ENCODE measurements around the gene FAAP20.

FAAP20 gene

GRCh38 chr1:2229911-2230731, 35.5 kb upstream of the FAAP20 start:
- no peak for DNase-seq (ENCODE audit: low spot score)

DNA sequence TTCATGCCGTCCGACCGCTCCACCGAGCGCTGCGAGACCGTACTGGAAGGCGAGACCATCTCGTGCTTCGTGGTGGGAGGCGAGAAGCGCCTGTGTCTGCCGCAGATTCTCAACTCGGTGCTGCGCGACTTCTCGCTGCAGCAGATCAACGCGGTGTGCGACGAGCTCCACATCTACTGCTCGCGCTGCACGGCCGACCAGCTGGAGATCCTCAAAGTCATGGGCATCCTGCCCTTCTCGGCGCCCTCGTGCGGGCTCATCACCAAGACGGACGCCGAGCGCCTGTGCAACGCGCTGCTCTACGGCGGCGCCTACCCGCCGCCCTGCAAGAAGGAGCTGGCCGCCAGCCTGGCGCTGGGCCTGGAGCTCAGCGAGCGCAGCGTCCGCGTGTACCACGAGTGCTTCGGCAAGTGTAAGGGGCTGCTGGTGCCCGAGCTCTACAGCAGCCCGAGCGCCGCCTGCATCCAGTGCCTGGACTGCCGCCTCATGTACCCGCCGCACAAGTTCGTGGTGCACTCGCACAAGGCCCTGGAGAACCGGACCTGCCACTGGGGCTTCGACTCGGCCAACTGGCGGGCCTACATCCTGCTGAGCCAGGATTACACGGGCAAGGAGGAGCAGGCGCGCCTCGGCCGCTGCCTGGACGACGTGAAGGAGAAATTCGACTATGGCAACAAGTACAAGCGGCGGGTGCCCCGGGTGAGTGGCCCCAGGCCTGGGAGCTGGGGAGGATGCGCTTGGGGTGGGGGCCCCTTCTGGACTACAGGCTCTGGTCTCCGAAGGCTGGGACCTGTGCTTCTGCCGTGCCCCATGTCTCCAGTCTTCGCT, 34.7 kb upstream of the FAAP20 start:
- DNase-seq (ENCODE audit: low spot score): peak; percentile 68

DNA sequence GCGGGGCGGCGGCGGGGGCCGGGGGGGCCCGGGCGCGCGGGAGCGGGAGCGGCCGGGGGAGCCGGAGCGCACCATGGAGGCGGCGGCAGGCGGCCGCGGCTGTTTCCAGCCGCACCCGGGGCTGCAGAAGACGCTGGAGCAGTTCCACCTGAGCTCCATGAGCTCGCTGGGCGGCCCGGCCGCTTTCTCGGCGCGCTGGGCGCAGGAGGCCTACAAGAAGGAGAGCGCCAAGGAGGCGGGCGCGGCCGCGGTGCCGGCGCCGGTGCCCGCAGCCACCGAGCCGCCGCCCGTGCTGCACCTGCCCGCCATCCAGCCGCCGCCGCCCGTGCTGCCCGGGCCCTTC, 34.1 kb upstream of the FAAP20 start:
- no peak for DNase-seq (ENCODE audit: low spot score)

GRCh38 chr1:2228157-2228594, 33.6 kb upstream of the FAAP20 start, which contains the start of gene SKI:
SKI (plus strand) TSS chr1:2228319; CDS start chr1:2228767, 448 bp downstream.
- DNase-seq (ENCODE audit: low spot score): no peak

DNA sequence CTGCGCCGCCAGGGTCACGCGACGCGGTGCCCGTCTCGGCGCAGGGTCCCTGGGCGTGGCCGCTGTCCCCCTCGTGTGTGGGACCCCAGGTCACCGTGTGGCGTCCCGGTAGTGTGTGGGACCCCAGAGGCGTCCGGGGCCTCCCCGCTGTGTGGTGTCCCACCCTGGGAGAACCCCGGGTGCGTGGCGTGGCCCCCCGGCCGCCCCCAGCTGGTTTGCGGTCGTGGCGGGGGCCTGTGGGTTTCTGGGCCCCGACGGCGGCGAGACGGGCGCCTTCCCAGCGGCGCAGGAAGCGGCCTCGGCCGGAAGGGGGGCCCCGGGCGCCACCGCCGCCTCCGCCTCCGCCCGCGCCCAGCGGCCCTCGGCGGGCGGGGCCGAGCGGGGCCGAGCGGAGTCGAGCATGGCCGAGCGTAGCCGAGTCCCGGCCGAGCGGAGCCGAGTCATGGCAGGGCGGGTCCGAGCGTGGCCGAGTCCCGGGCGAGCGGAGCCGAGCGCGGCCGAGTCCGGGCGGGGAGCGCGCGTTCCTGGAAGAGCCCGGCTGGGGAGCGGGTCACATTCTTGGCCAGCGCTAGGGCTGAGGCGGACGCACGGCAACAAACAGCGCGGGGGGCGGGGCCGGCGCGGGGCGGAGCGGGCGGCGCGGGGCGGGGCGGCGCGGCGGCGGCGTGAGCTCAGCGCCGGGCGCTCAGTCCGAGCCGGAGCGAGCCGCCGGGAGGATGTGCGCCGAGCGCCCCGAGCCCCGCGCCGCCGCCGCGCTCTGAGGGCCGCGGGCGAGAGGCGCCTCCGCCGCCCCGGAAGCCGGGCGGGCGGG, 33.0 kb upstream of the FAAP20 start:
- DNase-seq (ENCODE audit: low spot score): peak; percentile 90

GRCh38 chr1:2226525-2227345, 32.2 kb upstream of the FAAP20 start:
- DNase-seq (ENCODE audit: low spot score): no peak

GRCh38 chr1:2224631-2225428, 30.3 kb upstream of the FAAP20 start:
- no peak for DNase-seq (ENCODE audit: low spot score)

DNA sequence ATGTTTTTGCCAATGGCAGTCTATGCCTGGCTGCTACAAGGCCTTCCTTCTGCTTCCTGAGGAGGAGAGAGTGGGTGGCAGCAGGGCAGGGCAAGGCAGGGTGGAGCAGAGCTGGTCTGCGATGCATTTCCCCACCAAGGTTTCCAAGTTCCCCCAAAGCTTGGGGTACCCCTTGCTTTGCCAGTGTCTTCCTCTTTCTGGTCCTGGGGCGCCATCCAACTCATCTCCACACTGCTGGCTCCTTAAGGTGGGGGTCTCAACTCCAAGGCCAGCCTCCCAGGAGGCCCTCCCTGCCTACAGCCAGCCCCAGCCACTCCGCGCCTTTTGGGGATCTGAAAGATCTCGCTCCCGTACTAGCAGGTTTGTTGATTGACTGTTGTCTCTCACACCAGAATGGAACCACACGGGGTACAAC, 29.6 kb upstream of the FAAP20 start:
- no peak for DNase-seq (ENCODE audit: low spot score)

DNA sequence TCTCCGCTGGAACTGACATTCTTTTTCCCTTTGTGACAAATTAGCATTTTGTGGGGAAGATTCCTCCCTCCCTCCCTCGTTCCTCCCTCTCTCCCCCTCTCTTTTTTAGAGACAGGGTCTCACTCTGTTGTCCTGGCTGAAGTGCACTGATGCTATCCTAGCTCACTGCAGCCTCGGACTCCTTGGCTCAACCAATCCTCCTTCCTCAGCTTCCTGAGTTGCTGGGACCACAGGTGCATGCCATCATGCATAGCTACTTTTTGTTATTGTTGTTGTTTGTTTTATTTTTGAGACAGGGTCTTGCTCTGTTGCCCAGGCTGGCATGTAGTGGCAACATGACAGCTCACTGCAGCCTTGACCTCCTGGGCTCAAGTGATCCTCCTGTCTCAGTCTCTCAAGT, 26.7 kb upstream of the FAAP20 start:
- DNase-seq (ENCODE audit: low spot score): no peak

DNA sequence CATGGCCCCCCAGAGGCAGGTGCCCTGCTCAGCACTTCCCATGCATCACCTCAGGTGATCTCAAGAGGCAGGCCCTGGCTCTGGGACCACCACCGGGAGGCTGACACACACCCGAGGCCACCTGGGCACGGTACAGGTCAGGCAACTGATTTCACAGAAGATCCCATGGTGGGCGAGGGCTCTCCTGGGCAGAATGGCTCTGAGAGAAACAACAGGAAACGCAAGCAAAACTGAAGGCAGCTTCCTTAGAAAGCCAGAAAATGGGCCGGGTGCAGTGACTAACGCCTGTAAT, 22.1 kb upstream of the FAAP20 start:
- no peak for DNase-seq (ENCODE audit: low spot score)

DNA sequence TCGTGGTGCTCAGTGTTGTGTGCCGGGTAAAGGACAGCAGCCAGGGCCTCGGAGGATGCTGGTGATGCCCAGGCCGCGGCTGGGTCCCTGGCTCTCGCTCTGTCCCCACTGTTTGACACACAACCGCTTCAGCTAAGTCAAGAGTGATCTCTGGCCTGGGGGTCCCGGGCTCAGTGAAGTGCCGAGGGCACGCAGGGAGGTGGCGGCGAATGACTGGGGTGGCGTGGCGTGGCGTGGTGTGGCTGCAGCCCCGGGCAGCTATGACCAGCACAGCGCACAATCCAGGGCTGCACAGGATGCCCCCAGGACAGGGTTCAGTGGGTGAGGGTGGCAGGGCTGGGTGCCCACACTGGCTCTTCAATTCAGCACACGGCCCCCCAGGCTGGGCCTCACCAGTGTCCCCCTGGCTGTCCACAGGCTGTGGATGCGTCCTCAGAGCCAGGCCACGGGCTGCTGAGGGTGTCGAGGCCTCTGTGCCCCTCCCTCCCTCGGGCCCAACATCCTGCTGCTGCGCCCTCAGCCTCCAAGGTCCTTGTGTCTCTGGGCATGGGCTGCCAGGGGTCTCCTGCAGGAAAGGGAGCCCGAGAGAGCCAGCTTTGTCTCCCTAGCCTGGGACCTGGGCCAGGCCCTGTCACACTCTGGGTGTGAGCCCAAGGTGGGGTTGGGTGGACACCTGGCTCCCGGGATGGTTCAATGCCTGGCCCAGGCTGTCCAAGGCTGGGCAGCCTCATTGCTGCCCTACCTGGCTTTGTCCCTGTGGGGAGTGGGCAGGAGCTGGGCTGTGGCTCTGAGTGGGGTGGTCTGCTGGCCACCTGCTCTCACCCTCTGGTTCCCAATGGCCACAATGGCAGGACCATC, 21.6 kb upstream of the FAAP20 start:
- DNase-seq (ENCODE audit: low spot score): no peak

DNA sequence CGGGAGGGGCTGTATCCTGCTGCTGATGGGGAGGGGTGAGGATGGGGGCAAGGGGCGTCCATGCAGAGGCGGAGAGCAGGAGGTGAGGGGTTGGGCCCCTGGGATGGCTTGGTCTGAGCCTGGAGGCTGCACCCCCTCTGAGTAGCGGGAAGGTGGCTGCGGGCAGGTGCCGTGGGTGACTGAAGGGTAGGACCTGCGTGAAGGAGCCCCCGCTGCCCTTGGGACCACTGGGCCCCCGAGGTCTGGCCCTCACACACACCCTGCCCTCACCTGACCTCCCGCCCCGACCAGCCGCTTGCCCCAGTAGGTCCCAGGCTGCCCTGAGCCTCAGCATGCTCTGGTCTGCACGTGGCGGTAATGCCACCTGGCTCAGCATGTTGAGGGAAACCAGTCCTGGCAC, 20.8 kb upstream of the FAAP20 start:
- no peak for DNase-seq (ENCODE audit: low spot score)

DNA sequence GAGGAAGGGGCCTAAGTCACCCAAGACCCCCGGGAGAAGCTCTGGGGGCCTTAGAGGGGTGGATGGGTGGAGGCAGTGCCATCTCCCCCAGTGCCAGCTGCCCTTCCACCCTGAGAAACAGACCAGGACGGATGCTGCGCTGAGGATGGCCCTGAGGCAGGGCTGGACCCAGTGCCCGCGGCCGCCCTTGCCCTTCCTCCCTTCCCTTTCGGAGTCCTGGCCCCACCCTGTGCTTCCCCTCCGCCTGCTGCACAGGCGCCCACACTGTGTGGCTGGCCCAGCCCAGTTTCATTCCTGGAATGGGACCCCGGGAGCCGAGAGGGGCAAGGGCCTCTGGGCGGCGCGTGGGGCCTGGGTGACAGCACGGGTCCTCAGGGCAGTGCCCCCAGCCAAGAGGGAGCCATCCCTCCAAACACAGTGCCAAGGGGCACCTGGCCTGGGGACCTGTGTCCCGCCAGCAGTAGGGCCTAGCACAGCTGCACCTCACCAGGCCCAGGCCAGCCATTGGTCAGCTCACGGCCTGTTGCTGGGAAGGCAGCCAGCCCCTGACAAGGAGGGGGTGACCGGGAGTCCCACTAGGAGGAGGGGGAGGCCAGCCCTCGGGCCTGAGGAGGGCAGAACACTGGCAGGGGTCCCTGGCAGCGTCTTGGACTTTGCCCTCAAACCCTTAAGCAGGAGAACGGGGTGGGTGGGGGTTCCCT, 20.1 kb upstream of the FAAP20 start:
- DNase-seq (ENCODE audit: low spot score): no peak

- DNase-seq (ENCODE audit: low spot score): no peak
Measured at GRCh38 chr1:2213576-2214505, 19.3 kb upstream of the FAAP20 start.

- peak; percentile 68 for DNase-seq (ENCODE audit: low spot score)
Measured at GRCh38 chr1:2212532-2213491, 18.2 kb upstream of the FAAP20 start.

GRCh38 chr1:2212274-2212531, 17.6 kb upstream of the FAAP20 start:
- no peak for DNase-seq (ENCODE audit: low spot score)

- DNase-seq (ENCODE audit: low spot score): no peak
Measured at GRCh38 chr1:2210786-2211185, 16.2 kb upstream of the FAAP20 start.

Measured in pons (tissue), 1 donor.